ENCODE results near the gene IKZF1.

DNA sequence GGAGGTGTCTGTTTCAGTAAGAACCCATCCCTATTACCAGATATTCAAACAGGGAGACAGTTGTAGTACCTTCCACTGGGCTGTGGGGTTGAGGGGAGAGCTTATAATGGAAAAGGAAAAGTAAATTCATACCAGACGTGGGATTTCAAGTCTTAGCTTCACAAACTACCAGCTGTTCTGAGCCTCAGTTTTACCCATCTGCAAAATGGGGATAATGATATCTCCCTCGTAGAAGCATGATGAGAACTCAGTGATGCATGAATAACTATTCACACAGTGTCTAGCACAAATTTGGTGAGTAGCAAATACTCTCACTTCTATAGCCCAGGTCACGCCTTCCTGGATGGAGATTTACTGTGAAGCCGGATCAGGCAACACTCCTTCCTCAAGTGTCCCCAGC is 29.1 kb upstream of the IKZF1 start:
- TF ChIP-seq, protein P1, sequence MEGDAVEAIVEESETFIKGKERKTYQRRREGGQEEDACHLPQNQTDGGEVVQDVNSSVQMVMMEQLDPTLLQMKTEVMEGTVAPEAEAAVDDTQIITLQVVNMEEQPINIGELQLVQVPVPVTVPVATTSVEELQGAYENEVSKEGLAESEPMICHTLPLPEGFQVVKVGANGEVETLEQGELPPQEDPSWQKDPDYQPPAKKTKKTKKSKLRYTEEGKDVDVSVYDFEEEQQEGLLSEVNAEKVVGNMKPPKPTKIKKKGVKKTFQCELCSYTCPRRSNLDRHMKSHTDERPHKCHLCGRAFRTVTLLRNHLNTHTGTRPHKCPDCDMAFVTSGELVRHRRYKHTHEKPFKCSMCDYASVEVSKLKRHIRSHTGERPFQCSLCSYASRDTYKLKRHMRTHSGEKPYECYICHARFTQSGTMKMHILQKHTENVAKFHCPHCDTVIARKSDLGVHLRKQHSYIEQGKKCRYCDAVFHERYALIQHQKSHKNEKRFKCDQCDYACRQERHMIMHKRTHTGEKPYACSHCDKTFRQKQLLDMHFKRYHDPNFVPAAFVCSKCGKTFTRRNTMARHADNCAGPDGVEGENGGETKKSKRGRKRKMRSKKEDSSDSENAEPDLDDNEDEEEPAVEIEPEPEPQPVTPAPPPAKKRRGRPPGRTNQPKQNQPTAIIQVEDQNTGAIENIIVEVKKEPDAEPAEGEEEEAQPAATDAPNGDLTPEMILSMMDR (conservative IDR thresholded peaks at IDR 0.05; ENCODE audit: low read length), result no peak
- no peak for TF ChIP-seq EZH2phosphoT487 (IDR thresholded peaks at IDR 0.05; ENCODE audit: borderline replicate concordance)

Data from Loucy (cell line).